SU-DHL-6 (cell line): Measurements from ENCODE around the gene LTB4R.

Experiments
- H2AFZ ChIP-seq: fragments of 200-600 bp; sonication (generic); 2 replicates; pipeline ENCODE4 v1.6.1; 2014; ENCODE audit warnings: low read depth, mild to moderate bottlenecking, moderate library complexity, mixed read lengths, antibody characterized with exemption, low read length; ENCODE audit not compliant: severe bottlenecking
- H3F3A ChIP-seq: fragments of 200-600 bp; shearing (Covaris generic); 2 replicates; pipeline ENCODE4 v1.6.0; 2016; ENCODE audit warnings: antibody characterized with exemption, mild to moderate bottlenecking; ENCODE audit not compliant: insufficient read depth
- H3K27ac ChIP-seq: fragments of 200-600 bp; sonication (generic); 2 replicates; pipeline ENCODE4 v1.5.1; 2016; ENCODE audit warnings: low read depth, mild to moderate bottlenecking, low read length, moderate library complexity, mixed read lengths
- H3K27me3 ChIP-seq: fragments of 200-600 bp; sonication (generic), shearing (Covaris generic); 2 replicates; pipeline ENCODE4 v1.6.0; 2014; ENCODE audit warnings: mild to moderate bottlenecking, low read length
- H3K36me3 ChIP-seq: fragments of 200-600 bp; sonication (generic); 2 replicates; pipeline ENCODE4 v1.6.1; 2014; ENCODE audit warnings: mild to moderate bottlenecking, low read length, mixed read lengths
- H3K4me2 ChIP-seq: fragments of 300-600, 200-600 bp; shearing (Covaris generic), sonication (generic); 2 replicates; pipeline ENCODE4 v1.6.0; 2014; ENCODE audit warnings: low read length, low read depth, mild to moderate bottlenecking; ENCODE audit not compliant: poor library complexity, severe bottlenecking
- H3K4me3 ChIP-seq: fragments of 200-600 bp; sonication (generic); 2 replicates; pipeline ENCODE4 v1.5.1; 2014; ENCODE audit warnings: antibody characterized with exemption, low read length, mild to moderate bottlenecking, mixed read lengths; ENCODE audit not compliant: insufficient read depth, poor library complexity, severe bottlenecking
- H3K79me2 ChIP-seq: fragments of 200-600 bp; sonication (generic); 2 replicates; pipeline ENCODE4 v1.6.1; 2014; ENCODE audit warnings: mild to moderate bottlenecking, low read length, moderate library complexity; ENCODE audit not compliant: insufficient read depth
- H3K9ac ChIP-seq: fragments of 200-600 bp; sonication (generic); 2 replicates; pipeline ENCODE4 v1.7.0; 2014; ENCODE audit warnings: mild to moderate bottlenecking, low read length
- H3K9me2 ChIP-seq: fragments of 200-600 bp; sonication (generic); replicated peaks from 2 replicates; pipeline ENCODE4 v1.6.1; 2014; ENCODE audit warnings: low read length; ENCODE audit not compliant: insufficient read depth
- H3K9me3 ChIP-seq: fragments of 200-600 bp; sonication (generic); 2 replicates; pipeline ENCODE4 v1.6.1; 2014; ENCODE audit warnings: low read length, mixed read lengths; ENCODE audit not compliant: insufficient read depth
- H4K20me1 ChIP-seq: fragments of 200-600 bp; sonication (generic); 2 replicates; pipeline ENCODE4 v1.6.1; 2014; ENCODE audit warnings: low read depth, mild to moderate bottlenecking, antibody characterized with exemption, low read length, moderate library complexity, mixed read lengths
- CTCF ChIP-seq: fragments of 200-600 bp; sonication (generic); IDR thresholded peaks from one replicate; pipeline ENCODE4 v1.5.1; 2017; ENCODE audit warnings: antibody characterized with exemption, mild to moderate bottlenecking, low read length, moderate library complexity; ENCODE audit not compliant: insufficient read depth, poor library complexity, severe bottlenecking
- EZH2phosphoT487 ChIP-seq: fragments of 200-600 bp; sonication (generic), shearing (Covaris generic); conservative IDR thresholded peaks from 2 replicates; pipeline ENCODE4 v1.6.1; 2018; ENCODE audit warnings: mild to moderate bottlenecking, antibody characterized with exemption, low read length, moderate library complexity, mixed read lengths

LTB4R gene

GRCh38 chr14:24271834-24272263, 39.5 kb upstream of the LTB4R start:
- Histone ChIP-seq H3K9me3 (no peaks in the 10 kb centered on the region), H3K79me2 (0 out of 2 replicates have a peak, but pooled peaks cover 2% of the 10 kb centered on the region), H3K9ac (peak overlapping the region; percentile 77), H3K9me2 (no peaks in the 10 kb centered on the region), H3K4me3 (peak overlapping the region; percentile 53), H3K36me3 (no peaks in the 10 kb centered on the region), H3K4me2 (peak overlapping the region; percentile 66), H3K27ac (peak overlapping the region; percentile 15; the same call in 1 of the 2 replicates), H2AFZ (peak overlapping the region; percentile 37), H3K27me3 (no peaks in the 10 kb centered on the region), H3F3A (peaks cover 11% of the 10 kb centered on the region), H4K20me1 (no peaks in the 10 kb centered on the region)
- TF ChIP-seq CTCF (no peak), EZH2phosphoT487 (no peak)

DNA sequence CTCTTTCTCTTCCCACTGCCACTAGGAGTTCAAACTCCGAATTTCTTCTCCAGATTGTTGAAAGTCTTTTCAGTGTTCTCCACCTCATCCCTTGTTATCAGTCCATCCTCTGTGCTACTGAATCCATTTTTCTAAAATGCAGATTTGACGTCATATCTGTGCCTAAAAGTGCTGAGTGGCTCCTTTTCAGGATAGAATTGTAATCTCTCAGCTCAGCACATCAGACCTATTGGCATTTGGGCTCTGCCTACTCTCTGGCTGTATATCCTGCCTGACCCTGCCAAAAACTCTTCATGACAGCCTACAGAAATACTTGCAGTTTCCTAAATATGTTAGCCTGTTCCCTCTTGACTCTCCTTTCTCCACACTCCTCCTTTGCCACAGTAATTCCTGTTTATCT, 38.8 kb upstream of the LTB4R start:
- no peak for TF ChIP-seq EZH2phosphoT487
- no peak for TF ChIP-seq CTCF
- Histone ChIP-seq H3K9ac (peak overlapping the region; percentile 77; the same call in 1 of the 2 replicates), H3K9me3 (no peaks in the 10 kb centered on the region), H3K36me3 (no peaks in the 10 kb centered on the region), H3K79me2 (0 out of 2 replicates have a peak, but pooled peaks cover 2% of the 10 kb centered on the region), H2AFZ (no peak overlapping the region), H3K4me2 (peak overlapping the region; percentile 66), H3K4me3 (no peak overlapping the region), H3K9me2 (no peaks in the 10 kb centered on the region), H3K27me3 (no peaks in the 10 kb centered on the region), H3F3A (peaks cover 11% of the 10 kb centered on the region), H3K27ac (no peak overlapping the region), H4K20me1 (no peaks in the 10 kb centered on the region)

DNA sequence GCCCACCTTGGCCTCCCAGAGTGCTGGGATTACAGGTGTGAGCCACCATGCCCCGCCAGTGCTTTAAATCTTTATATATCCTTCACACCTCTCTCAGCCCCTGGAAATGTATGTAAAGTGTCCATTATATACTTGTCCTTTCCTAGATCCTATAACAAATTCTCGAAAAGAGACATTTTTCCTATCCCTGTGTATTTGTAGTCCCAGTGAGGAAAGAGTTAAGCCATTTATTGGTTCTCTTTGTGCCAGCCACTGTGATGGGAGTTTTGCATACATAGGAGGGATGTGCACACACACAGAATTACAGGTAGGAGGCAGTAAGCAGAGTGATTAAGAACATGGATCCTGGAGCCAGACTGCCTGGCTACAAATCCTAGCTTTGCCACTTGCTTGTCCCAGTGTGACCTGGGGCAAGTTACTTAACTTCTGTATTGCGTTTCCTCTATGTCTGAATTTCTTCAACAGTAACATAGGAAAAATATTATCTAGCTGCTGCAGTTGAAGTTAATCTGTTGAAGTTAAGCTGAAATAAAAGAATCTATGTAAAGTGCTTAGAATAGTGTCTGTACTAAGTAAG, 37.8 kb upstream of the LTB4R start:
- Histone ChIP-seq H3K9me3 (no peaks in the 10 kb centered on the region), H3K4me3 (no peak overlapping the region), H3K27ac (0 out of 2 replicates have a peak overlapping the region, but pooled peaks have one; percentile 5)

More for the DNA sequence above, 37.8 kb upstream of the LTB4R start:
- Histone ChIP-seq H3F3A (peaks cover 11% of the 10 kb centered on the region), H2AFZ (no peak overlapping the region), H3K4me2 (no peak overlapping the region), H3K9ac (0 out of 2 replicates have a peak overlapping the region, but pooled peaks have one; percentile 6), H3K36me3 (no peaks in the 10 kb centered on the region), H3K27me3 (no peaks in the 10 kb centered on the region), H3K9me2 (no peaks in the 10 kb centered on the region), H4K20me1 (no peaks in the 10 kb centered on the region), H3K79me2 (0 out of 2 replicates have a peak, but pooled peaks cover 2% of the 10 kb centered on the region)
- TF ChIP-seq CTCF (no peak), EZH2phosphoT487 (no peak)
